ENCODE data around the gene GAB4.

DNA sequence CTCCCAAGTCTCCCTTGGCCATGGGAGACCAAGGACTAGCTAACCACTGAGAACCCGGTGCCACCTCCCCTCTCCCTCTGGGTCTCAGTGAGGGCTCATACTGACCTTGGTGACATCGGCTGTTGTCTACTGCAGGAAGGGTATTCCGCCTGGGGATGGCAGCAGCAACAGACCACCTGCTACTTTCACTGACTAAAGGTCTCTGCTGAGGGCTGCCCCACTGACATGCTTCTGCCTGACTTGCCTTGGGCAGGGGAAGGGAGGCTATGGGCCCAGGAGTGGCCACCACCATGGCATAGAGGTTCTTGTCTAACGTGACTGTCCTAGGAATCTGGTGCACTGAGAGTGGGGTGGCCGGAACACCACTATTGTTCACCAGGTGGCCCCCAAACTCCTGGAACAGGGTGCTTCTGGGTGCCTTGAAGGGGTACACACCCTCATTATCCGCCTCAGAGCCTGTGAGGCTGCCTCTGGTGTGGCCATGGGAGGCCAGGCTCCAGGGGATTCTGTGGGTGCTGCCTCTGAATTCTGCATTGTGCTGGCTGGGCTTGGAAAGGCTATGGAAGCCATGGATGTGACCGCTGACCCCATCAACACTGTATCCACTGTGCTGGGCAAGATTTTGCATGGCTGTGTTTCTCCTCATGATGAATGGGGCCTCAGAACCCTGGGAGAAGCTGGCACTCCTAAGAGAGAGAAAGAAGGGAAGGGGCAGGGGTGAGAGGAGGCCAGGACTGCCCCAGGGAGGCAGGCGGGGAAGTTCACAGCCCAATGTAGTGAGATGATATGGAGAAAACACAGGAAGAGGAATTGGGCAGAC, 38.3 kb downstream of the GAB4 start:
- TF ChIP-seq EZH2 (IDR thresholded peaks at IDR 0.05), result no peak
- no peak for TF ChIP-seq POLR2AphosphoS5 (IDR thresholded peaks at IDR 0.05; ENCODE audit: borderline replicate concordance, low read depth, low read length)

Measured in SK-N-MC (cell line).